Measurements from ENCODE around the gene PMVK. TPM values are rescaled to one million over a fixed set of nuclear protein-coding genes. Genes with fewer than 3 reads are reported as not detected.

Gene PMVK
- total RNA-seq, 1 experiment from 2014 or later, result 42.2 TPM

DNA sequence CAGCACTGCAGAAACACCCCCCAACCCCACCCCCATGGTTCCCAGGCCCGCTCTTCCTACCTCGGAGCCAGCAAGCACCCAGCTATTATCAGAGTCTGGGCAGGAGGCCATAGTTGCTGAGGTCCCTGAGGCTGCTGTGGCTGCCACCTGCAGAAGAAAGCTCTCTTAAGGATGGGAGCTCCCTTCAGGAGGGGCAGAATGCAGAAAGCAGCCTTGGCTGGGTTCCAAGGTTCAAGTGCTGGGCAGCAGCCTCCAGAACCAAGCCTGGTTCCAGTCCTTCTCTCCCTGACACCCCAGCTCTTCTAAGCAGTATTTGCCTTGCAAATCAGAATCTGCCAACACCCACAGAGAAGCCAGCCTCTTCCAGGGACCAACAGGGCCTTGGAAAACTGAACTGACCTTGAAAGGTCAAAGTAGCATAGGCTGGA is 17.1 kb upstream of the PMVK start:
- Histone ChIP-seq H3K36me3 (ENCODE audit: control insufficient read depth, insufficient read depth, low read length) (no peaks in the 10 kb centered on the region), H3K9me3 (ENCODE audit: control insufficient read depth, insufficient read depth, low read depth, low read length) (no peaks in the 10 kb centered on the region), H3K4me1 (ENCODE audit: control insufficient read depth, insufficient read depth, low read length) (peaks cover 27% of the 10 kb centered on the region), H3K27me3 (ENCODE audit: control insufficient read depth, insufficient read depth, low read length) (no peaks in the 10 kb centered on the region), H3K4me3 (ENCODE audit: low read depth in 2 of 2, low read length in 2 of 2) (no peak overlapping the region), H3K27ac (ENCODE audit: low read length) (no peak overlapping the region)
- TF ChIP-seq SIN3A (IDR thresholded peaks at IDR 0.05; ENCODE audit: borderline replicate concordance, insufficient read depth, low read depth, low read length) (no peak), POLR2AphosphoS5 (IDR thresholded peaks at IDR 0.05; ENCODE audit: low read depth, low read length) (no peak), TCF7L2 (IDR thresholded peaks at IDR 0.05; ENCODE audit: low read depth, low read length) (no peak)
- TF ChIP-seq, protein P1, sequence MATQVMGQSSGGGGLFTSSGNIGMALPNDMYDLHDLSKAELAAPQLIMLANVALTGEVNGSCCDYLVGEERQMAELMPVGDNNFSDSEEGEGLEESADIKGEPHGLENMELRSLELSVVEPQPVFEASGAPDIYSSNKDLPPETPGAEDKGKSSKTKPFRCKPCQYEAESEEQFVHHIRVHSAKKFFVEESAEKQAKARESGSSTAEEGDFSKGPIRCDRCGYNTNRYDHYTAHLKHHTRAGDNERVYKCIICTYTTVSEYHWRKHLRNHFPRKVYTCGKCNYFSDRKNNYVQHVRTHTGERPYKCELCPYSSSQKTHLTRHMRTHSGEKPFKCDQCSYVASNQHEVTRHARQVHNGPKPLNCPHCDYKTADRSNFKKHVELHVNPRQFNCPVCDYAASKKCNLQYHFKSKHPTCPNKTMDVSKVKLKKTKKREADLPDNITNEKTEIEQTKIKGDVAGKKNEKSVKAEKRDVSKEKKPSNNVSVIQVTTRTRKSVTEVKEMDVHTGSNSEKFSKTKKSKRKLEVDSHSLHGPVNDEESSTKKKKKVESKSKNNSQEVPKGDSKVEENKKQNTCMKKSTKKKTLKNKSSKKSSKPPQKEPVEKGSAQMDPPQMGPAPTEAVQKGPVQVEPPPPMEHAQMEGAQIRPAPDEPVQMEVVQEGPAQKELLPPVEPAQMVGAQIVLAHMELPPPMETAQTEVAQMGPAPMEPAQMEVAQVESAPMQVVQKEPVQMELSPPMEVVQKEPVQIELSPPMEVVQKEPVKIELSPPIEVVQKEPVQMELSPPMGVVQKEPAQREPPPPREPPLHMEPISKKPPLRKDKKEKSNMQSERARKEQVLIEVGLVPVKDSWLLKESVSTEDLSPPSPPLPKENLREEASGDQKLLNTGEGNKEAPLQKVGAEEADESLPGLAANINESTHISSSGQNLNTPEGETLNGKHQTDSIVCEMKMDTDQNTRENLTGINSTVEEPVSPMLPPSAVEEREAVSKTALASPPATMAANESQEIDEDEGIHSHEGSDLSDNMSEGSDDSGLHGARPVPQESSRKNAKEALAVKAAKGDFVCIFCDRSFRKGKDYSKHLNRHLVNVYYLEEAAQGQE (IDR thresholded peaks at IDR 0.05; ENCODE audit: insufficient read depth in 1 of 2, low read depth in 2 of 2, low read length in 1 of 2), result no peak
- TF ChIP-seq, protein P2, sequence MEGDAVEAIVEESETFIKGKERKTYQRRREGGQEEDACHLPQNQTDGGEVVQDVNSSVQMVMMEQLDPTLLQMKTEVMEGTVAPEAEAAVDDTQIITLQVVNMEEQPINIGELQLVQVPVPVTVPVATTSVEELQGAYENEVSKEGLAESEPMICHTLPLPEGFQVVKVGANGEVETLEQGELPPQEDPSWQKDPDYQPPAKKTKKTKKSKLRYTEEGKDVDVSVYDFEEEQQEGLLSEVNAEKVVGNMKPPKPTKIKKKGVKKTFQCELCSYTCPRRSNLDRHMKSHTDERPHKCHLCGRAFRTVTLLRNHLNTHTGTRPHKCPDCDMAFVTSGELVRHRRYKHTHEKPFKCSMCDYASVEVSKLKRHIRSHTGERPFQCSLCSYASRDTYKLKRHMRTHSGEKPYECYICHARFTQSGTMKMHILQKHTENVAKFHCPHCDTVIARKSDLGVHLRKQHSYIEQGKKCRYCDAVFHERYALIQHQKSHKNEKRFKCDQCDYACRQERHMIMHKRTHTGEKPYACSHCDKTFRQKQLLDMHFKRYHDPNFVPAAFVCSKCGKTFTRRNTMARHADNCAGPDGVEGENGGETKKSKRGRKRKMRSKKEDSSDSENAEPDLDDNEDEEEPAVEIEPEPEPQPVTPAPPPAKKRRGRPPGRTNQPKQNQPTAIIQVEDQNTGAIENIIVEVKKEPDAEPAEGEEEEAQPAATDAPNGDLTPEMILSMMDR (IDR thresholded peaks at IDR 0.05), result no peak
- ChIA-PET POLR2A (interaction anchor here (0.6 kb wide), 1 partner anchor 423 kb away, joined by 6 read pairs; no protein-coding TSS in a partner anchor), CTCF (no interaction called here)
- DNase-seq (ENCODE audit: low read depth, low spot score) (no peak), ATAC-seq (no peak)
- intact Hi-C loops (cut with micrococcal nuclease; ENCODE audit: unreplicated experiment), result loop anchor here (10.0 kb wide), 1 partner anchor 389 kb away; the partner anchor contains the start of gene CHRNB2
- no TSS peak for BruUV-seq (replicated peaks)
- in situ Hi-C loops (cut with HindIII; ENCODE audit: low pct_unique_long_range_greater_than_20kb, low sequenced_read_pairs), result no loop called here

DNA sequence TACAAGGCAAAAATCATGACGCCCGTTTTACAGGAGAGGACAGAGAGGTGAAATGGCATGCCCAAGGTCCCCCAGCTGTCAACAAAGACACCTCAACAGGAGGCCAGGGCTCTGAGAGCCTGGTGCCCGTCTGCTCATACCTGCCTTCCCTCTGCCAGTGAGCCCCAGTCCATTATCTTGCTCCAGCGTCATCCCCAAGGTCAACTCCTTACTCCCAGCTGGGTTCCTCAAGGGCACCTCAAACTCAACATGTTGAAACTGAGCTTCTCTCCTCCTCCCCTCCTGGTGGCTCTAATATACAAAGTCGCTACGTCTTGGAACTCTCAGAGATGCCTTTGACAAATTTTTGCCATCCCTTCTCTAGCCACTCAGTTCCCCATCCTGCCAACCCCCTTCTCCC is 16.1 kb upstream of the PMVK start:
- H3K9me3 ChIP-seq (ENCODE audit: control insufficient read depth, insufficient read depth, low read depth, low read length), result no peaks in the 10 kb centered on the region
- CTCF ChIA-PET, result no interaction called here
- ATAC-seq, result no peak
- no peaks in the 10 kb centered on the region for H3K27me3 ChIP-seq (ENCODE audit: control insufficient read depth, insufficient read depth, low read length)
- peaks cover 23% of the 10 kb centered on the region for H3K4me1 ChIP-seq (ENCODE audit: control insufficient read depth, insufficient read depth, low read length)
- intact Hi-C loops (cut with micrococcal nuclease; ENCODE audit: unreplicated experiment) (loop anchor here (10.0 kb wide), 1 partner anchor 388 kb away; the partner anchor contains the start of gene CHRNB2), in situ Hi-C loops (cut with HindIII; ENCODE audit: low pct_unique_long_range_greater_than_20kb, low sequenced_read_pairs) (no loop called here)
- no peaks in the 10 kb centered on the region for H3K36me3 ChIP-seq (ENCODE audit: control insufficient read depth, insufficient read depth, low read length)
- H3K4me3 ChIP-seq (ENCODE audit: low read depth in 2 of 2, low read length in 2 of 2), result no peak overlapping the region
- H3K27ac ChIP-seq (ENCODE audit: low read length), result no peak overlapping the region
- DNase-seq (ENCODE audit: low read depth, low spot score), result no peak
- no TSS peak for BruUV-seq (replicated peaks)
- POLR2A ChIA-PET, result no interaction called here
- no peak for TF ChIP-seq TCF7L2 (IDR thresholded peaks at IDR 0.05; ENCODE audit: low read depth, low read length)
- TF ChIP-seq POLR2AphosphoS5 (IDR thresholded peaks at IDR 0.05; ENCODE audit: low read depth, low read length), result no peak
- no peak for TF ChIP-seq SIN3A (IDR thresholded peaks at IDR 0.05; ENCODE audit: borderline replicate concordance, insufficient read depth, low read depth, low read length)

DNA sequence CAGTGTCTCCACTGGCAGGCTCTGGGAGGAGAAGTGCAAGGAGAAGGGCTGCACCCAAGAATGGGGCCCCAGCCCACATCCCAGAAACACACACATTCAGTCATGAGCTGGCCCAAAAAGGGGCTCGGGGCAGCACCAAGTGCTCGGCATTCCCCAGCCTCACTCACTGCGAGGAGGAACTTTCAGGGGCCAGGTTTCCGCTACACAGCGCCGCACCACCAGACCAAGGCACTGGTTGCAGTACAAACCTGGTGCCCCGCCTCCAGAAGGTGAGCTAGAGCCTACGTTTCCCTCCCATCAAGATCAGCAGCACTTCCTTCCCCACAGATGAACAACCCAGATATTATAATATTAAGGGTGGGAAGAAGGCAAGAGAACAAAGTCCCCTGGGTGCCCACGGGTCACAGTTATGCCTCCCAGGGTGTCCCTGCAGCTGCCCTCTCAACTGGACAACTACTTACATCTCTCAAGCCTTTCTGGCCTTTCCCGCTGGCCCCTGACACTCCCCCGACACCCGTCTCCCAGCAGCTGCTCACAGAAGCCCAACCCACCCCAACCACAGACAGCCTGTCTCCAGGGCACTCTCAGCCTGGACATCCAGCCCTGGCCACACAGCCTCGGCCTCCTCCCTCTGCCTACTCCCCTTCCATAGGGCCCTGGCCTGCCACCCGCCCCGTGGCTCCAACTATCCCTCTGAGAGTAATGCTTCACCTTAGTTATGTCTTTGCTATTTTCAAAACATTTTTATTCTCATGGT is 15.6 kb upstream of the PMVK start:
- ChIA-PET CTCF (no interaction called here), POLR2A (interaction anchor here (0.6 kb wide), 1 partner anchor 1114 kb away, joined by 4 read pairs; no protein-coding TSS in a partner anchor)
- Histone ChIP-seq H3K9me3 (ENCODE audit: control insufficient read depth, insufficient read depth, low read depth, low read length) (no peaks in the 10 kb centered on the region), H3K36me3 (ENCODE audit: control insufficient read depth, insufficient read depth, low read length) (no peaks in the 10 kb centered on the region), H3K4me3 (ENCODE audit: low read depth in 2 of 2, low read length in 2 of 2) (no peak overlapping the region), H3K27me3 (ENCODE audit: control insufficient read depth, insufficient read depth, low read length) (no peaks in the 10 kb centered on the region), H3K4me1 (ENCODE audit: control insufficient read depth, insufficient read depth, low read length) (peaks cover 17% of the 10 kb centered on the region), H3K27ac (ENCODE audit: low read length) (no peak overlapping the region)
- intact Hi-C loops (cut with micrococcal nuclease; ENCODE audit: unreplicated experiment), result loop anchor here (10.0 kb wide), 1 partner anchor 387 kb away; the partner anchor contains the start of gene CHRNB2
- no peak for DNase-seq (ENCODE audit: low read depth, low spot score)
- TF ChIP-seq, protein P1 (IDR thresholded peaks at IDR 0.05; ENCODE audit: insufficient read depth in 1 of 2, low read depth in 2 of 2, low read length in 1 of 2), result no peak
- TF ChIP-seq, protein P2 (IDR thresholded peaks at IDR 0.05), result no peak
- TF ChIP-seq POLR2AphosphoS5 (IDR thresholded peaks at IDR 0.05; ENCODE audit: low read depth, low read length), result no peak
- no peak for TF ChIP-seq TCF7L2 (IDR thresholded peaks at IDR 0.05; ENCODE audit: low read depth, low read length)
- no peak for TF ChIP-seq SIN3A (IDR thresholded peaks at IDR 0.05; ENCODE audit: borderline replicate concordance, insufficient read depth, low read depth, low read length)
- no peak for ATAC-seq
- no TSS peak for BruUV-seq (replicated peaks)
- in situ Hi-C loops (cut with HindIII; ENCODE audit: low pct_unique_long_range_greater_than_20kb, low sequenced_read_pairs), result no loop called here
